Activated CD8-positive, alpha-beta T cell treated with anti-CD3 and anti-CD28 coated beads, Interleukin-2, amount 10 ng/mL, durations not matched to agents 7 days and 5 days (primary cell): ENCODE data around the gene KCNH1. TPM values are rescaled to one million over a fixed set of nuclear protein-coding genes. Genes with fewer than 3 reads are reported as not detected.
"Not testable (repeated sequence)": the region's sequence is repeated elsewhere in the genome, so short reads cannot be mapped to it uniquely, and the experiment has no call there.

Experiments used
- ATAC-seq: fragments of 150-1000 bp; cut with Tn5 transposase; one replicate; pipeline ENCODE4 v1.10.0; 2021; ENCODE audit warnings: moderate library complexity
- CTCF ChIA-PET: fragments of 350-600 bp; sonication (Branson Sonifier 250); formaldehyde crosslinking; loops from one replicate; lab custom pipeline; 2021; ENCODE audit warnings: antibody characterized with exemption; lab: Charles Lee
- POLR2A ChIA-PET: fragments of 350-600 bp; sonication (Branson Sonifier 250); formaldehyde crosslinking; loops from one replicate; lab custom pipeline; 2021; ENCODE audit warnings: antibody characterized with exemption; lab: Charles Lee
- DNase-seq: peaks from one replicate; pipeline ENCODE4 v3.0.0-alpha.2; 2020
- H3K27ac Mint-ChIP-seq: one replicate; pipeline ENCODE4 v1.8.0; 2021; ENCODE audit warnings: mild to moderate bottlenecking, mixed read lengths
- H3K27me3 Mint-ChIP-seq: one replicate; pipeline ENCODE4 v1.8.0; 2021; ENCODE audit warnings: low read depth, mixed read lengths
- H3K36me3 Mint-ChIP-seq: one replicate; pipeline ENCODE4 v1.8.0; 2021; ENCODE audit warnings: low read depth, mixed read lengths
- H3K4me1 Mint-ChIP-seq: one replicate; pipeline ENCODE4 v1.8.0; 2021; ENCODE audit warnings: low read depth, mixed read lengths
- H3K4me3 Mint-ChIP-seq: one replicate; pipeline ENCODE4 v1.8.0; 2021; ENCODE audit warnings: mild to moderate bottlenecking, mixed read lengths
- H3K9me3 Mint-ChIP-seq: one replicate; pipeline ENCODE4 v1.8.0; 2022; ENCODE audit warnings: mixed read lengths; ENCODE audit not compliant: insufficient read depth
- total RNA-seq, 2 experiments: library from RNA; stranded (reverse); gene quantifications; one replicate each; pipeline ENCODE4 v1.2.3, GENCODE V29; 2021

The KCNH1 gene
- total RNA-seq, 2 experiments from 2014 or later, result not detected

DNA sequence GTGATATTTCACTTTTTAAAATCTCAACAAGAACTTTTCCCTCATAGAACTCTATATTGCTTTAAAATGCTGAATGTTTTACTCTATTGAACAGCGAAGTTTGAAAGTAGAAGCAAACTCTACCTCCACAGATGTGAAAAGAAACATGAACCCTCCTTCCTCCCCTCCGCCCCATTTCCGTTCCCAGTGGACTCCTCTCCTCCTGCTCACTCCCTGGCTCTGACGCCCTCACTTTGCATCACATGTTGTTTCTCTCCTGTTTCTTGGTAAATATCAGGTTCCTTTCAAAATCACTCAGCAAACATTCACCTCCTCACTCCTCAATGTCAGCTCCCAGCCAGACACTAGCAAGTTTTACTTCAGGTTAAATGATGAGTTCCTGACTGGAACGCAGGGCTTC lies 34.6 kb downstream of the KCNH1 start:
- Mint-ChIP-seq H3K27me3 (peaks cover 4% of the 10 kb centered on the region), H3K36me3 (no peaks in the 10 kb centered on the region), H3K4me1 (no peaks in the 10 kb centered on the region), H3K4me3 (no peak overlapping the region), H3K27ac (no peak overlapping the region), H3K9me3 (no peaks in the 10 kb centered on the region)
- POLR2A ChIA-PET, result no interaction called here
- no peak for DNase-seq
- CTCF ChIA-PET, result no interaction called here
- no peak for ATAC-seq

DNA sequence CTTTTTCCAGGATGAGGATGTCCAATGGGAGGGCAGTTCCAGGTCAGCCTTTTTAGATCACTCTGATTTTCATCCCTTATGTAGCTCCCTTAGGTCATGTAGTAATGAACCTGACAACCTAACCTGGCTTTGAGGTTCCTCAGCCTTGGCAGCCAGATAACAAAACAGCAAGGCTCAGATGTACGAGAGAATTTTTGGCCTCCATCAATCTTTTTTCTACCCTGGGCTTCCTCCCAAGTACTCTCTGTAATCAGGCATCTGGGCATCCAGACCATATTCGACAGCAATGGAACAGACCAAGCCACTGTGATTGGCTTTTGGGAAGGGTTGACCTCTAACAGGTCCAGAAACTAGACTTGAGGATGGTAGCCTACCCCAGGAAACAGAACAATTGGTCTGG lies 38.6 kb downstream of the KCNH1 start:
- H3K27ac Mint-ChIP-seq, result no peak overlapping the region
- ChIA-PET CTCF (no interaction called here), POLR2A (no interaction called here)
- H3K36me3 Mint-ChIP-seq, result no peaks in the 10 kb centered on the region
- ATAC-seq (no peak), DNase-seq (no peak)
- no peaks in the 10 kb centered on the region for H3K9me3 Mint-ChIP-seq
- H3K4me3 Mint-ChIP-seq, result no peak overlapping the region
- H3K4me1 Mint-ChIP-seq, result no peaks in the 10 kb centered on the region
- peaks cover 11% of the 10 kb centered on the region for H3K27me3 Mint-ChIP-seq

DNA sequence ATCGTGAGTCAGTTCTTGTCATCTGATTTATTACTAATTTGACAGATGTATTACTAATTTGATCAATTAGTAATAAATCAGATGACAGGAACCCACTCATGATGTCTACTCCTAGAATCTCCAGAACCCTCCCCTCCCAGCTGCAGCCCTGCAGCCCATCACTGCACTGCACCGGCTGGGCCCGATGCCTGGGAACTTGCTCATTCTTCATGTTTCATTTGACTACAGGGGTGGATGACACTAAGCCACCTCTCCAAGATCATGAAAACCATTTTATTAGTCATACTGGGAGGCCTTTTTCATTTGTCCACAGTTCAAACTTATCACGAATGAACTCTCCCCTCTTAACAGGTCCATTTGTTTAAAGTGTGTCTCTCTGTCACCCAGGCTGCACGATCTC lies 41.0 kb downstream of the KCNH1 start:
- POLR2A ChIA-PET, result no interaction called here
- H3K4me3 Mint-ChIP-seq, result no peak overlapping the region
- H3K27ac Mint-ChIP-seq, result no peak overlapping the region
- peaks cover 6% of the 10 kb centered on the region for H3K27me3 Mint-ChIP-seq
- no peak for DNase-seq
- no peaks in the 10 kb centered on the region for H3K9me3 Mint-ChIP-seq
- no peaks in the 10 kb centered on the region for H3K36me3 Mint-ChIP-seq
- ATAC-seq, result no peak
- CTCF ChIA-PET, result no interaction called here
- no peaks in the 10 kb centered on the region for H3K4me1 Mint-ChIP-seq

DNA sequence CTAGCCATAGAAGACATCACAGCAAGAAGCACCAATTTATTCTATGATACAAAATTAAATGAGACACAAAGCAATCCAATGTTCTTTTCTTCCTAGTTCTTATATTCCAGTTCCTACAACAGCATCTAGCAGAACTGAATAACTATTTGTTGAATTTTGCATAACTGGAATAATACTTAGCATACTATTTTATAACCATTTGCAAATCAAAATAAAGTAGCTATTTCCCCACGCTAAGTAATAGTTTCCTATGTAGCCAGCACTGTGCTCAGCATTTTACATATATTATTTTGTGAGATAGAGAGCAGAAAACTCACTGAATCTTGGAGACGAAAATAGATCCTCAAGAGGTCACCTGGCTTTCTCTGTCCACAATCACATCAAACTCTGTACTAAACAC lies 42.1 kb downstream of the KCNH1 start:
- Mint-ChIP-seq H3K27ac (no peak overlapping the region), H3K36me3 (no peaks in the 10 kb centered on the region), H3K27me3 (peaks cover 8% of the 10 kb centered on the region), H3K4me3 (no peak overlapping the region), H3K4me1 (no peaks in the 10 kb centered on the region), H3K9me3 (no peaks in the 10 kb centered on the region)
- ChIA-PET CTCF (interaction anchor here (1.0 kb wide), 1 partner anchor 508 kb away, joined by 3 read pairs; no protein-coding TSS in a partner anchor), POLR2A (no interaction called here)
- ATAC-seq (no peak), DNase-seq (no peak)

DNA sequence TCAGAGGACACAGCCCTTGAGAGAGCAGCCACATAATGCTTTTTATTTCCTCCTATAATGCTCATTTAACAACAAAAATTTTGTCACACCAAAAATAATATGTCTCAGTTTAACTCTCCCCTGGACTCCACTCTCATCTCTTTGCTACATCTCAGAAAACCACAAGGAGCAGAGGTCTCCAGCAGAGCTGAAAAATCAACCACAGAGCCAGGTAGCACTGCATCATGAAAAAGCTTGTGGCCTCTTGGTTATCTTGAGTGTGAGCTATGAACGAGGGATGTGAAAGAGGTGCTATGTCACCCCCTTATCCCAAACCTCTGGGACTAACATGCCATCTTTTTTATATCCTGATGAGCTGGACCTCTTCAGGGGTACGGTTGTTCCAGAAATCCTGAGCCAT lies 44.4 kb downstream of the KCNH1 start:
- Mint-ChIP-seq H3K9me3 (no peaks in the 10 kb centered on the region), H3K4me3 (no peak overlapping the region), H3K4me1 (no peaks in the 10 kb centered on the region), H3K27me3 (peaks cover 10% of the 10 kb centered on the region), H3K36me3 (no peaks in the 10 kb centered on the region), H3K27ac (no peak overlapping the region)
- CTCF ChIA-PET, result no interaction called here
- POLR2A ChIA-PET, result no interaction called here
- ATAC-seq (no peak), DNase-seq (no peak)

DNA sequence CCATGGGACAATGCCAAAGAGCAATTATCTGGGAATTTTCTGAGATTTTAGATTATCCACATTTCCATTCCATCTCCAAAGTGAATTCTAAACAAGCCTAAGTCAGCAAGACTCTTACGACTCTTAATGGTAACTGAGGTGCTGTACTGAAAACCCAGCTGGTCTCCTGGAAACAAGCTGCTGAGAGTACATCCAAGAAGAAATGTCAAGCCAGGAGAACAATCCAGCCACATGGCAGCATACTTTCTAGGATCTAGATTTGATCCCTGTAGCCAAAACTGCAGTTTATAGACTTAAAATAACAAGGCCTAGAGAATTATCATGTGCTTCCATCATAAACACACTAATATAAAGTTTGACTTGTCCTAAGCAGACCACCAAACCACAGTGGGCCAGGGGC lies 45.8 kb downstream of the KCNH1 start:
- no peaks in the 10 kb centered on the region for H3K4me1 Mint-ChIP-seq
- no peaks in the 10 kb centered on the region for H3K36me3 Mint-ChIP-seq
- peaks cover 13% of the 10 kb centered on the region for H3K27me3 Mint-ChIP-seq
- DNase-seq (no peak), ATAC-seq (no peak)
- no peak overlapping the region for H3K4me3 Mint-ChIP-seq
- ChIA-PET CTCF (no interaction called here), POLR2A (no interaction called here)
- H3K9me3 Mint-ChIP-seq, result no peaks in the 10 kb centered on the region
- no peak overlapping the region for H3K27ac Mint-ChIP-seq

DNA sequence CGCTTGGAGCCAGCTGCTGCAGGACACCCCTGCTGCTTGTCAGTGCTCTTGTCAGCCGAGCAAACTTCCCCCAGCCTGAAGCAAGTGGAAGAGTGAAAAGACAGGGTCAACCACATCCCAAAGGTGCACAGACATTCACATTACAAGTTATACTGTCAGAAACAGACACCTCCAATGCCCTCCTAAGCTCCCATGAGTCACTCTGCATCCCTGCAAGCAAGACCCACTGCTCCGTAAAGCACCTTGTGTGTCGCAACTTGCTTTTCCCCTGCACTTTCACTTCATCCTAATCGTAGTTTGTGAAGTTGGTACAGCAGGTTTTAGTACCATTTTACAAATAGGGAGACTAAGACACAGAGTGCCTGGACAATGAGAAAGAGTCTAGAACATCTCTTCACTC lies 51.1 kb downstream of the KCNH1 start:
- Mint-ChIP-seq H3K27me3 (peaks cover 9% of the 10 kb centered on the region), H3K4me1 (no peaks in the 10 kb centered on the region), H3K4me3 (no peak overlapping the region), H3K36me3 (no peaks in the 10 kb centered on the region), H3K9me3 (no peaks in the 10 kb centered on the region), H3K27ac (no peak overlapping the region)
- CTCF ChIA-PET, result no interaction called here
- ATAC-seq (no peak), DNase-seq (no peak)
- POLR2A ChIA-PET, result no interaction called here

DNA sequence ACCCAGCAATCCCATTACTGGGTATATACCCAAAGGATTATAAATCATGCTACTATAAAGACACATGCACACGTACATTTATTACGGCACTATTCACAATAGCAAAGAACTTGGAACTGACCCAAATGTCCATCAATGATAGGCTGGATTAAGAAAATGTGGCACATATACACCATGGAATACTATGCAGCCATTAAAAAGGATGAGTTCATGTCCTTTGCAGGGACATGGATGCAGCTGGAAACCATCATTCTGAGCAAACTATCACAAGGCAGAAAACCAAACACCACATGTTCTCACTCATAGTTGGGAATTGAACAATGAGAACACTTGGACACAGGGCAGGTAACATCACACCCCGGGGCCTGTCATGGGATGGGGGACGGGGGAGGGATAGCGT lies 52.5 kb downstream of the KCNH1 start:
- H3K27ac Mint-ChIP-seq, H3K9me3 Mint-ChIP-seq, H3K4me1 Mint-ChIP-seq, H3K36me3 Mint-ChIP-seq, ATAC-seq, DNase-seq, POLR2A ChIA-PET, H3K4me3 Mint-ChIP-seq, H3K27me3 Mint-ChIP-seq, CTCF ChIA-PET: not testable (repeated sequence)

DNA sequence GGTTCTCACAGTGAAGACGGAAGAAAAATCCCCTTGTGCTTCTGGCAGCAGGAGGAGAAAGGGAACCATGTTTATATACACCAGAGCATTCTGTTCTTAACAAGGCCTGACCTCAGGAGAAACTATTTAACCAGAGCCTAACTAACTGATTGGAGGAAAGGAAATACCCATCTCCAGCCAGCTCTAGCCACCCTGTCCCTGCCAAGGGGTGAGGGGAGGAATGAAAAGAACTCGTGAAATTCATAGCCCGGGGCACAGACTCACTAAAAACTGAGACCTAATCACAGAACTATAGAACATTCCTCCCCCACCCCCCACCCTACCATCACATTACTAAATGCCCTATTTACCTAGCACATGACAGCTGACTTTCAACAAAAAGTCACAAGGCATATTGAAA lies 65.0 kb downstream of the KCNH1 start:
- ATAC-seq (no peak), DNase-seq (no peak)
- H3K36me3 Mint-ChIP-seq, result no peaks in the 10 kb centered on the region
- ChIA-PET POLR2A (no interaction called here), CTCF (no interaction called here)
- H3K4me3 Mint-ChIP-seq, result no peak overlapping the region
- peaks cover 7% of the 10 kb centered on the region for H3K27me3 Mint-ChIP-seq
- H3K9me3 Mint-ChIP-seq, result no peaks in the 10 kb centered on the region
- H3K27ac Mint-ChIP-seq, result no peak overlapping the region
- no peaks in the 10 kb centered on the region for H3K4me1 Mint-ChIP-seq

DNA sequence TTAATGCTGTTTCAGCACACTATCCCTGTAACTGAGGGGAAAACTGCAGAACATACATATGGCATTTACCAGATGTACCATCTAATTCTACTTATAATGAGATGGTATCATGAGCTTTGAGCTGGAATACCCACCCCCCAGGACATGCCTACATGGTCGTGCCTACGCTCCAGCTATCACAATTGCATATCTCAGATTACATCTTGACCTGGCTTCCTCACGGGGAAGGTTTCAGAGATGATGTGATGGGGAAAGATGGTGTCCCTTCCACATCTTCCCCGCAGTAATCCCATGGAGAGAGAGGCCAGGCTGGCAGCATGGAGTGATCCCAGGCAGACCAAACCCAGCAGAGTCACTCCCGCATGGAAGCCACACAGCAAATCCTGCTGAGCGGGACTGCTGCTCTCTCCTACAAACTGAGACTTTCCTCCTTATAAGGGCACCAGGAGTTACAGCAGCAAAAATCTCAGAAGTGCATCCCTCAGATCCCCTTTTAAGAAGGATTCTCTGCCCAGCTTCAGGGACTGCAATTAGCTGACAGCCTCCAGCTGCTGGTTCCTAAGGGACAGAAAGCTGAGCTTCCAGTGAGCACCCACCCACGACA lies 67.1 kb downstream of the KCNH1 start:
- DNase-seq (no peak), ATAC-seq (no peak)
- H3K4me3 Mint-ChIP-seq, result no peak overlapping the region
- no peak overlapping the region for H3K27ac Mint-ChIP-seq
- no peaks in the 10 kb centered on the region for H3K4me1 Mint-ChIP-seq
- ChIA-PET POLR2A (no interaction called here), CTCF (no interaction called here)
- no peaks in the 10 kb centered on the region for H3K36me3 Mint-ChIP-seq
- no peaks in the 10 kb centered on the region for H3K27me3 Mint-ChIP-seq
- no peaks in the 10 kb centered on the region for H3K9me3 Mint-ChIP-seq

DNA sequence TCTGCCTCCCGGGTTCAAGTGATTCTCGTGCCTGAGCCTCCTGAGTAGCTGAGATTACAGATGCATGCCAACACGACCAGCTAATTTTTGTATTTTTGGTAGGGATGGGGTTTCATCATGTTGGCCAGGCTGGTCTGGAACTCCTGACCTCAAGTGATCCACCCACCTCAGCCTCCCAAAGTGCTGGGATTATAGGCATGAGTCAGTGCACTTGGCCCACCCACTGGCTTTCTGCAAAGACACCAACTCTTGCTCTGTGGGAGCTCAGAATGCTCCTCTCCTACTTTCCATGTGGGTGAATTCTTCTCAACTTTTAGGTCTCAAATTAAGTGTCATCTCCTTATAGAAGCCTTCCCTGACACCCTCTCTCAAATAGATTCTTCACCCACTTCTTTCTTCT lies 92.1 kb downstream of the KCNH1 start:
- not testable (repeated sequence) for H3K9me3 Mint-ChIP-seq

DNA sequence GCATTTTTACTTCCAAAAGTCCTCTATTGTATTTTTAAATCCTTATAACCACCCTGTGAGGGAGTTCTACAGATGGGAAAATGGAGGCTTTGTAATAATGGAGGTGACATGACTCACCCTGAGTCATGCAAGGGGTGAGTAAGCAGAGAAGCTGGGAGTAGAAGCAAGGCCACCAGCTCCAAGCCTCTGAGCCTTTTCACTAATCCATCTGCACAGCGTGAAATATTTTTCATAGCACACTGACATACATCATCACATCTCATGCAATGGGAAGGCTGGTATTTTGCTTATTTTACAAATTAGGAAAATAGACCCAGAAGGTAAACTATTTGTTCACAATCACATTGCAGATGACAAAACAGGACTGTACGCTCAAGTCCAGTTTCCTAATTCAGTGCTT lies 96.9 kb downstream of the KCNH1 start:
- no peaks in the 10 kb centered on the region for H3K4me1 Mint-ChIP-seq
- H3K4me3 Mint-ChIP-seq, result no peak overlapping the region
- H3K36me3 Mint-ChIP-seq, result no peaks in the 10 kb centered on the region
- H3K9me3 Mint-ChIP-seq, result no peaks in the 10 kb centered on the region
- CTCF ChIA-PET, result no interaction called here
- POLR2A ChIA-PET, result no interaction called here
- ATAC-seq (no peak), DNase-seq (no peak)
- H3K27ac Mint-ChIP-seq, result no peak overlapping the region
- H3K27me3 Mint-ChIP-seq, result no peaks in the 10 kb centered on the region

More for the DNA sequence above, 92.1 kb downstream of the KCNH1 start:
- H3K27ac Mint-ChIP-seq, DNase-seq, H3K27me3 Mint-ChIP-seq, CTCF ChIA-PET, POLR2A ChIA-PET, H3K36me3 Mint-ChIP-seq, H3K4me3 Mint-ChIP-seq, H3K4me1 Mint-ChIP-seq, ATAC-seq: not testable (repeated sequence)

DNA sequence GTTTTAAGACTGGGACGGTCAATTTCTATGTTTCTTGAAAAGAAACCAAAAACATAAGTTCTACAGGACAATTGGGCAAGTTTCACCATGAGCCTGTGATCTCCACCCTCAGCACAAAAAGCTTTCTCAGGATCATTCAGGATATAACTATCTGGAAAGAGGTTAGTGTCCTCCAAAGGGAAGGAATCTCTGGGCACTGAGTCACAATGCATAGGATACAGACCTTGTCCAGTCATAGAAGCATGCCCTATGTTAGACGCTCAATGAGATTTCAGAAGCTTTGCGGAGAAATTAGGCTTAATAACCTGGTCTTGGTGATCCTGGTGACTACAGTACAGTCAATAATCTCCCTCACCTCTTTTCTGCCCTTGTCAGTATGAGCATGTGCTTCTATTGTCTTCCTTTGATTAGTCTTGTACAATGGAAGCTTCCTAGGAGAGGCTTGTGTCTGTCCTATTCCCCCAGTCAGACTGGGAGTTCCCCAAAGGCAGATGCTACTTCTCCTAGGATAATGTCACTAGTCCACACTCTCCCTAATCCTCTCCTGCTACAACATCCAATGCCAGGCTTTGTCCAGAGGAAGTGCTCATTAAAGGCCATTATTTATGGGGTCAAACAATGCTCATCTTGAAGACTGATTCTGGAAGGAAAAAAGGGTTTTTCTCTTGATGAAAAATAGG lies 97.4 kb downstream of the KCNH1 start:
- H3K4me1 Mint-ChIP-seq, result no peaks in the 10 kb centered on the region
- ATAC-seq, result no peak
- no peak for DNase-seq
- no peaks in the 10 kb centered on the region for H3K9me3 Mint-ChIP-seq
- POLR2A ChIA-PET, result no interaction called here
- no peaks in the 10 kb centered on the region for H3K27me3 Mint-ChIP-seq
- CTCF ChIA-PET, result no interaction called here
- H3K27ac Mint-ChIP-seq, result no peak overlapping the region
- no peak overlapping the region for H3K4me3 Mint-ChIP-seq
- no peaks in the 10 kb centered on the region for H3K36me3 Mint-ChIP-seq
